A673 (cell line): ENCODE data around the gene SNAP25.

Source experiments
- CTCF ChIP-seq: fragments of 300-800, 200-600 bp; sonication (generic); conservative IDR thresholded peaks from 2 replicates; pipeline ENCODE4 v1.5.1; 2017; ENCODE audit warnings: low read depth, mild to moderate bottlenecking, antibody characterized with exemption, low read length, moderate library complexity, mixed read lengths
- EZH2 ChIP-seq: fragments of 200-600 bp; sonication (generic); IDR thresholded peaks from 2 replicates; pipeline ENCODE4 v1.6.1; 2017; ENCODE audit warnings: borderline replicate concordance, low read depth, mild to moderate bottlenecking, mixed read lengths, antibody characterized with exemption, low read length; ENCODE audit not compliant: poor library complexity, severe bottlenecking

DNA sequence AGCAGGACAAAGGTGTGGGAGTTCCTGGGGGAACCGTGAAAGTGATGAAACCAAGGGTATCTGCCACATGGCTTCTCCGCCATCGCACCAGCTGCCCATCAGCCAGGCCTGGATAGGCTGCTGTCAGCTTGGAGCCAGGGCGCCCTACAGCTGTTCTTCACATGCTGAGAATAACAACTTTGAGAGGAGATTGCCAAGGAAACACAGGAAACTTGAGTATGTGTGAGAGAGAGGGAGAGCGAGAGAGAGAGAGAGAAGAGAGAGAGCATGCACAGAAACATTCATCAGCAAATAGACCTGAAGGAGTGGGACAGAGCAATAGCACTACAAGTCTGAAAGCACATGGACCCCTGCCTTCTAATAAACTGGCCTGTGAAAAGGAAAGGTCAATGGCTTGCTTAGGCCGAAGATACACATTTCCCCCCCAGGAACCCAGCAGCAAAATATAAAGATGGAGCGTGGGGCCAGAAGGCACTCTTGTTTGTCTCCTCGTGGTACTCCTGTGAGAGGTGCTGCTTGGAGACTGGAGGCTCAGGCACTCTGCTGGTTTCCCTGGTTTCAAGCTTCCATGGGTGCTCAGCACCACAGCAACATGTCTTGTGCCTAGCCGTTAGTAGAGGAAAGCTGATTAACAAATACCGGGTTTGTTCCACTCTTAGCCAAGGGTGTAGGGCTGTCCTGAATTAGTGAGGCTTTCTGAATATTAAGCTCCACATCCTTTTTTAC lies 53.0 kb downstream of the SNAP25 start:
- TF ChIP-seq CTCF = no peak
- no peak for TF ChIP-seq EZH2
